DMS114 treated with DMSO at 0.1 percent for 48 hours (cell line): ENCODE data around the gene PDCD2.
"Not testable (repeated sequence)": the region's sequence is repeated elsewhere in the genome, so short reads cannot be mapped to it uniquely, and the experiment has no call there.

ENCODE experiments used
- DNase-seq: peaks from one replicate; lab custom pipeline; 2025; ENCODE audit not compliant: unreplicated experiment; lab: John Stamatoyannopoulos, UW

Gene PDCD2

DNA sequence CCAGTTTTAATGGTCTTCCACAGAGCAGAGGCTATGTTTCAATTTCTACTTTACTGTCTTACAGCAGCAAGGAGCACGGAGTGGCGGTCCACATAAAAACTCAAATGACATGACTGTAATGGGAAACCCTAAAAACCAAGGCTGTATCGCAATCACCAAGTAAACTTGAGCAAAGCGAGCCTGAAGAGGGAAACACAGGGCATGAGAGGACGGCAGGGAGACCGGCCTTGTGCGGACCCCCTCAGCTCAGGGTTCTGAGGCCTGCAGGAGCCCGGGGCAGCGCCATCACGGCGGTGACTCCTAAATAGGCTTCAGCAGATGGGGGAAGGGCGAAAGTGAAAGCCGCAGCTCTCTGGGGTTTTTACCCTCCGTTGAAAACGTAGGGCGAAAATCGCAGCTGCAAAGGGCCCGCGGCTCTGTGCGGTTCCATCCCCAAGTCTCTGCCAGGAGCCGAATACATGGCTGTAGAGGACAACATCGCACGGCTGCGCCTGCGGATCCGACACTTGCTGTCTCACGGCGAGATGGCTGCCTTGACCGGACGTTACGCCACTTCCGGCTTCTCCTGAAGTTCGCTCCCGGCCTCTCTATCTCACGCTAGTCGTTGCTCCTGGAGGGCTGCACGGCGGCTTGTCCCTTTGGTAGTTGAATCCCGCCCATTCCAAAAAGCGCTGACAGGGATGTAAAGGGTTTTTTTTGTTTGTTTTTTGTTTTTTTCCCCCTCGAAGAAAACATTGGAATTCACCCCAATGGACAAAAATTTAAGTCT is 31.5 kb downstream of the PDCD2 start, which contains the start of gene PSMB1:
Gene PSMB1 (minus strand): TSS at position 543 of the 769 bp plus-strand sequence. CDS start 65 bp downstream, at position 478.
- DNase-seq = peak; percentile 76

DNA sequence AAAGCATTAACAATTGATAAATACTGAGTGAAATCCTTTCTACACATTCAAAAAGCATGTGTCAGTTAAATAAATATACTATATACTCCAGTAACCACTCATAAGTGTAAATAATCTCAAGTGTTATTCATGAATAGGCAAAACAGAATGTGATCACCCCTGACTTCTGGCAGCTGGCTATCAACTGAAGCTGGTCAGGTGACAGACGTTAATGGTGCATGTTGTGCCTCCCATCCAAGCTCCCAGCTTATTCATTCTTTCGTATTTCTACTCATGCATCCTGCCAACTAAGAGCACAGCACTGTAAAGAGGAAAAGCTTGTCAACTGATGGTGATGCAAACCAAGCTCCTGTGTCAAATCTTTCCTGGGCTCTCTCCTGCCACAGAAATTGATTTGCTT is 39.0 kb downstream of the PDCD2 start:
- no peak for DNase-seq

DNA sequence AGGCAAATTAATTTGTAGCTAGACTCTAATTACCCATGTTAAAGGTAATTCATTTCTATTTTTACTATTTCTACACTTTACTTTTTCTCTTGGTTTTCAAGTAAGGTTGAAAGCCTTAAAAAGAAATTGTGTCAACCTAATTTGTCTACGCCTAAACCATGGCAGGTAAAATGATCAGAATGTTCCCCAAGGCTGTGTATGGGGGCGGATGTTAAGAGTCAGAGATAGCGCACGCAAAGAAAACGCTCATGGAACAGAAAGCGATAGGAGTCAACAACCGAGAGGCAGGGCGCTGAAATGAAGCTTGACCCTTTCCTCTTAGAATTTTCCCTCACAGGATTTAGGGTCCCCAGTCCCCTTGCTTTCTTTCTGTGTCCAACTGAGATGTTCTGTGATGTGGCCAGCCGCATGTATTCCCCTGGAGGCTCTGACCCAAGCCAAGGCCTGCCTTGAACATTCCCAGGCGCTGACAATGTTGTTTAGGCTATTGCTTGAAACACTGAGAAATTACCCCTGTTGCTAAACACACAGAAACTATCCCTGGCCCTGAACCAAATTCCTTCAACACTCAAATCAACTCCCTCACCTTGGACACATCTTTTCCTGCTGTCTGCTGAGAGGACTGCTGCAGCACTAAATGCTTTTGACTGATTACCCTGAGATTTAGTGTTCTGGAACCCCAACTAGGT is 42.3 kb downstream of the PDCD2 start:
- DNase-seq = no peak

DNA sequence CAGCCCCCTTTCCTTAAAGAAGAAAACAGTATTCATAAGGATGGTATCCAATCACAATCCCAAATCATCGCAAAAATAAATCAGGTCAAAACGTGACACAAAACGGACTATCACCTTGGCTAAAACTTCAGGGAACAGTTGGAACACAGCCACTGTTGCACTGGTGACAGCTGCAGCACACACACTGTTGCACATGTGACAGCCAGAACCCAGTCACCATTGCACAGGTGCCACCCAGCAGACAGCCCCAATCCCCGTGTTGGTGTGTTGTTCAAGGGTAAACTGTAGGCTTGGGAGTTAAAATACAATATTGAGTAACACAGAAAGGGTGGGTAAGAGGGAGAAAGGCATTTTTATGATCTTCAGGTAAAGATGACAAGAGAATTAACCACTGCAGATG is 47.1 kb downstream of the PDCD2 start:
- no peak for DNase-seq

DNA sequence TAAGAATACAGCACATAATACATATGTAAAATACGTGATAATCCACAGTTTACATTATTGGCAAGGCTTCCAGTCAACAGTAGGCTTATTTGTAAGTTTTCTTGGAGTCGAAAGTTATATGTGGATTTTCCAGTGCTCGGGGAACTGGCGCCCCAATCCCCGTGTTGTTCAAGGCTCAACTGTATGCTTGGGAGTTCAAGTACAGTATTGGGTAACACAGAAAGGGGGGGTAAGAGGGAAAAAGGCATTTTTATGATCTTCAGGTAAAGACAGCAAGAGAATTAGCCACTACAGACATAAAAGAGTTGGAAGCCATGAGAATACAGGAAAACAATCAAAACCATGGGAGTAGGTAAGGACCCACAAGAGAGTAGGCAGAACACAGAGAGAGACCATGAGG is 47.8 kb downstream of the PDCD2 start:
- DNase-seq = no peak

DNA sequence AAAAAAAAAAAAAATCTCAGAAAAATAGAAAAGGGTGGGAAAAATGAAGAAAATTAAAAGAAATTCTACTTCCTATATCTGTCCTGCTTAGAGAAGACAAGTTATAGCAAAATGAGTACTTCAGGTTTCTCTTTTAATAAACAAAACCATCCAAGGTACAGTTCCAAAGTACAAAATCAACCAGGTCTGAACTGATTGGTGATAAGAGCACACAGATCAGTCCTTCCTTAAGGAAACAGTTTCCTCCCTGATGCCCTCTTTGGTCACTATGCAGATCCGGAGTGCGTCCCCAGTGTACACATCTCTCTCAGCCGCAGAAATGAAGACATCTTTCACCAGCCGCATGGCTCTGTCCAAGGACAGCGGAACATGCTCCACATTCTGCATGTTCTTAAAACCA is 49.4 kb downstream of the PDCD2 start:
- no peak for DNase-seq

DNA sequence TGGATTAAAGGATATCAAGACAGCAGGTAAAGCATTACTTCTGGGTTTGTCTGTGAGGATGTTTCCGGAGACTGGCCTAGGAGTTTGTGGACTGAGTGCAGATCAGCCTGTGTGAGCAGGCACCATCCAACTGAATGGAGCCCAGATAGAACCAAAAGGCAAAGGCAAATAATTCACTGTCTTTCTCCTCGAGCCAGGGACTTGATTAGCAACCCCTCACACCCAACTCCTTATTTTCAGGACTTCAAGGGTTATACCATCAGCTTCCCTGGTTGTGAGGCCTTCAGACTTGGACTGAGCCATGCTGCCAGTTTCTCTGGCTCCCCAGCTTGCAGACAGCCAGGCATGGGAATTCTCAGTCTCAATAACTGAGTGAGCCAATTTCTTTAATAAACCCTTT is 50.6 kb downstream of the PDCD2 start:
- no peak for DNase-seq

DNA sequence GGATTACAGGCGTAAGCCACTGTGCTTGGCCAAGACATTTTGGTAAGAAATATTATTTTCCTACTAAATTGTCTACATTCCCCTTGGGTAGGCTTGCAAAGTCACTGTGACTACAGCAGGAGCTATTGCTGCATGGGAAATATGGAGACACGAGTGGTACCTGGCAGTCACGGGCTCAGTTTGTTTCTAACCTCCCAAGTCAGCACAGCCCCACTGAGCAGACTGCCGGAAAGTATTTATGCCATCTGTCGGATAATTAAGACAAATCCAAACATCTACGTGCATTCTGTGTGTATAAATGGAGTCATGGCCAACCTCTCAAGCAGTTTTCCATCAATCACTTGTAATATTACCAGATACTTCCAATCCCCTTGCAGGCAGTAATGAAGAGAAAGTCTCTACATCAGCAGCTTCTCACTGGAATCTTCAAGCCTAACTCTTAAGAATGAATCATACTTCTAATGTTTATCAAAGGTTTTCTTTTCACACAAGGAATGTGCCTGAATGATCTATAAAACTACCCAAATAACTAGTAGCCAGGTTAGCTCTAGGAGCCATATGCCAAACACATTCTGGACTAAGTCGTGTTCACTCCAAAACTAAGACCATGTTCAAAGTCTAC is 51.5 kb downstream of the PDCD2 start:
- DNase-seq = no peak

DNA sequence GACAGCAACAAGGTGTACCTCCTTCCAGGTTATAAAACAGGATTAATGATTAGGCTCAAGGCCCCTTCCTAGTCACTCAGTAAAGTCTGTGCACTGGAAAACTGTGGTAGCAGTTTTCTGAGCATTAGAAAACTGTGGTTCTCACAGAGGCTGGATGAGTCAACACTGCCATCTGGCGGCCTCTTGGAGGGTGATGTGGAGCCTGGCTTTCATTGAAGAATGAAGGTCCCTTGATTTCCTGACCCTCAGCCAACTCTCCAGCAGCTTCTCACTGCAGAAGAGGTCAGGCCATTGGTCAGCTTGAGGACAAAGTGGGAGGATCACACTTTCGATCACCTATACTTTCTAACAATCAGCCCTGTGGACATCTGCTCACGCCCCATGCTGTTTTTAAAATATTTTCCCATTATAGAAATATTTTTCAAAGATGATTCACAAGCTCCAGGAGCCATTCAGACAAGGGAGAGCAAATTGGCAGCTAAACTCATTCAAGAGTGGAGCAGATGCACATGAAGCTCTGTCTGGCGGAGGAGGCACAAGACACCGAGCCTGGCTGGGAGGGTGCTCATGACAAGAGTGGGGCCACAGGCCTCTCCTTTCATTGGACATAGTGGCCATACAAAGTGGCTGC is 54.5 kb downstream of the PDCD2 start:
- peak; percentile 20 for DNase-seq

DNA sequence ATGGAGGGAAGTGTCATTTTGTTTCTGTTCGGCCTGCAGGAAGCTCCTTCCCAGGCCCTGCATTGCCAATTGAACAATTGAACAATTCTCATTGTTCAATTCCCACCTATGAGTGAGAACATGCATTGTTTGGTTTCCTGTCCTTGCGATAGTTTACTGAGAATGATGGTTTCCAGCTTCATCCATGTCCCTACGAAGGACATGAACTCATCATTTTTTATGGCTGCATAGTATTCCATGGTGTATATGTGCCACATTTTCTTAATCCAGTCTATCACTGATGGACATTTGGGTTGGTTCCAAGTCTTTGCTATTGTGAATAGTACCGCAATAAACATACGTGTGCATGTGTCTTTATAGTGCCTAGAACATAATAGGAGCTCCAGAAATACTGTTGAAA is 56.4 kb downstream of the PDCD2 start:
- DNase-seq = not testable (repeated sequence)

DNA sequence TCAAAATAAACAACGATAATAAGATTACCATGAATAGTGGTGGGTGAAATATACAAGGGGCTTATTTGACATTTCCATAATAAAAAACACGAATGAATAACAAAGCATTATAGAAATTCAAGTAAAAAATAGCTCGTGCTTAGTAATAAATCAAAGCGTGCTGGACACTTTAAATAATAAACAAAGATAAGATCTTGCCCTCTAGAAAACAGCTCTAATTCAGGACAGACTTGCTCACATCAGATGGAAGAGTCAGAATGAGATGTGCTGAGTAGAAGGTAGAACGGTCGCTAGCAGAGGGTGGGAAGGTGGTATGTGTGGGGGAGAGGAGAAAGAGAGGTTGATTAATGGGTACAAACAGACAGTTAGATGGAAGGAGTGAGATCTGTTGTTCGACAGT is 58.6 kb downstream of the PDCD2 start:
- no peak for DNase-seq
